Mesendoderm (in vitro differentiated cells): ENCODE measurements around the gene PMPCB.
"Not testable (repeated sequence)": the region's sequence is repeated elsewhere in the genome, so short reads cannot be mapped to it uniquely, and the experiment has no call there.

Experiments used
- DNase-seq: peaks from one replicate; pipeline ENCODE4 v3.0.0; 2013
- H2AK5ac ChIP-seq: 2 replicates; pipeline ENCODE4 v1.6.1; 2013; ENCODE audit warnings: low read length, inconsistent platforms
- H2BK120ac ChIP-seq: 2 replicates; pipeline ENCODE4 v1.6.1; 2013; ENCODE audit warnings: low read depth, mild to moderate bottlenecking, low read length, moderate library complexity, mixed read lengths
- H2BK15ac ChIP-seq: replicated peaks from 2 replicates; pipeline ENCODE4 v1.6.1; 2013; ENCODE audit warnings: low read depth, mild to moderate bottlenecking, moderate library complexity
- H2BK5ac ChIP-seq: 2 replicates; pipeline ENCODE4 v1.6.1; 2013; ENCODE audit warnings: low read length, inconsistent platforms
- H3K18ac ChIP-seq: 2 replicates; pipeline ENCODE4 v1.6.1; 2013; ENCODE audit warnings: mild to moderate bottlenecking, low read length, mixed read lengths
- H3K23ac ChIP-seq: one replicate; pipeline ENCODE4 v1.6.1; 2013; ENCODE audit warnings: low read length
- H3K27ac ChIP-seq: 2 replicates; pipeline ENCODE4 v1.5.1; 2013; ENCODE audit warnings: low read depth, mild to moderate bottlenecking, inconsistent platforms, low read length, moderate library complexity
- H3K27me3 ChIP-seq: 2 replicates; pipeline ENCODE4 v1.6.1; 2013; ENCODE audit warnings: low read length, control low read depth, mild to moderate bottlenecking, inconsistent platforms; ENCODE audit not compliant: insufficient read depth, poor library complexity
- H3K36me3 ChIP-seq: 2 replicates; pipeline ENCODE4 v1.6.1; 2013; ENCODE audit warnings: low read length, inconsistent platforms; ENCODE audit not compliant: control insufficient read depth, insufficient read depth
- H3K4ac ChIP-seq: one replicate; pipeline ENCODE4 v1.6.1; 2013; ENCODE audit warnings: low read depth, mild to moderate bottlenecking, low read length, moderate library complexity
- H3K4me1 ChIP-seq: 2 replicates; pipeline ENCODE4 v1.6.1; 2013; ENCODE audit warnings: low read depth, low read length, inconsistent platforms; ENCODE audit not compliant: control insufficient read depth
- H3K4me2 ChIP-seq: 2 replicates; pipeline ENCODE4 v1.6.1; 2013; ENCODE audit warnings: low read length
- H3K4me3 ChIP-seq: 2 replicates; pipeline ENCODE4 v1.5.1; 2013; ENCODE audit warnings: mild to moderate bottlenecking, low read length
- H3K56ac ChIP-seq: one replicate; pipeline ENCODE4 v1.6.1; 2013; ENCODE audit warnings: low read length
- H3K79me1 ChIP-seq: 2 replicates; pipeline ENCODE4 v1.6.1; 2013; ENCODE audit warnings: low read length, inconsistent platforms
- H3K79me2 ChIP-seq: 2 replicates; pipeline ENCODE4 v1.6.1; 2013; ENCODE audit warnings: mild to moderate bottlenecking, low read length; ENCODE audit not compliant: control insufficient read depth, insufficient read depth
- H3K9ac ChIP-seq: 2 replicates; pipeline ENCODE4 v1.6.1; 2013; ENCODE audit warnings: low read length, inconsistent platforms
- H4K5ac ChIP-seq: one replicate; pipeline ENCODE4 v1.6.1; 2013; ENCODE audit warnings: low read length
- H4K8ac ChIP-seq: one replicate; pipeline ENCODE4 v1.6.1; 2013; ENCODE audit warnings: low read depth, mild to moderate bottlenecking, control low read depth, low read length, moderate library complexity
- WGBS: extraction: QIAGEN DNeasy Blood & Tissue Kit; methylation state at CpG from one replicate; pipeline ENCODE4 v1.1.7; 2013; ENCODE audit warnings: low lambda C conversion rate, missing lambda C conversion rate; ENCODE audit not compliant: insufficient coverage; ENCODE audit errors: extremely low coverage; 5-methylcytosine and 5-hydroxymethylcytosine counted together

The PMPCB gene

DNA sequence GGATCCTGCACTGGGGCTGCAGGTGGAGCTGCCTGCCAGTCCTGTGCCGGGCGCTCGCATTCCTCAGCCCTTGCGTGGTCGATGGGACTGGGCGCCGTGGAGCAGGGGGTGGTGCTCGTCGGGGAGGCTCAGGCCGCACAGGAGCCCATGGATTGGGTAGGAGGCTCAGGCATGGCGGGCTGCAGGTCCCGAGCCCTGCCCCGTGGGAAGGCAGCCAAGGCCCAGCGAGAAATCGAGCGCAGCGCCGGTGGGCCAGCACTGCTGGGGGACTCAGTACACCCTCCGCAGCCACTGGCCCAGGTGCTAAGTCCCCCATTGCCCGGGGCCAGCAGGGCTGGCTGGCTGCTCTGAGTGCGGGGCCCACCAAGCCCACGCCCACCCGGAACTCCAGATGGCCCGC is 22.4 kb upstream of the PMPCB start:
- H4K5ac ChIP-seq, H3K9ac ChIP-seq, H3K4me2 ChIP-seq, H3K4ac ChIP-seq, H3K79me2 ChIP-seq, H3K23ac ChIP-seq, H3K4me3 ChIP-seq, H3K79me1 ChIP-seq, H2AK5ac ChIP-seq, H2BK120ac ChIP-seq, DNase-seq, H2BK15ac ChIP-seq, H3K56ac ChIP-seq, H3K27me3 ChIP-seq, H4K8ac ChIP-seq, H3K27ac ChIP-seq, H3K4me1 ChIP-seq, H3K18ac ChIP-seq, H3K36me3 ChIP-seq, H2BK5ac ChIP-seq: not testable (repeated sequence)
- no CpG with 5 or more reads among the region's 24 CpGs for WGBS

DNA sequence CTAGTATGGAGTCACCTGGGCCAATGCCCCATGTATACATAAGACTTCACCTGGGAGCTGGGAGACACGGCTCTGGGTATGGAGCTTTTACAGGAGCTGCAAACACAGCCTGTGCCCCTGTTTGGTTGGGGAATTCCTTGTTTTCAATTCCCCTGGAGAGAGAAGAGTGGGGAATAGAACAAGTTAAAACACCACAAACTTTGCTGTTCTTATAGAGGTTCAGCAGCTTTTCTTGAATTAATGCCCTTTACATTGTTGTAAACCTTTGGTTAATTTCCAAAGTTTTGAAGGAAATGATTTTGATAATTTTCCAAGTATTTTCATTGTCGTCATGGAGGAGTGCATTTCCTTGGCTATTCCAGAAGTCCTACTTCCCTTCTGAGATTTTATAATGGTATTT is 19.0 kb upstream of the PMPCB start:
- not testable (repeated sequence) for H3K79me1 ChIP-seq, H3K4me3 ChIP-seq, H4K5ac ChIP-seq, H2BK5ac ChIP-seq, DNase-seq, H3K4me1 ChIP-seq, H3K23ac ChIP-seq, H3K4me2 ChIP-seq, H3K18ac ChIP-seq, H3K56ac ChIP-seq, H2BK120ac ChIP-seq, H3K9ac ChIP-seq, H3K27ac ChIP-seq, H2BK15ac ChIP-seq, H3K36me3 ChIP-seq, H3K27me3 ChIP-seq, H4K8ac ChIP-seq, H2AK5ac ChIP-seq, H3K4ac ChIP-seq, H3K79me2 ChIP-seq
- no CpG with 5 or more reads among the region's 2 CpGs for WGBS

DNA sequence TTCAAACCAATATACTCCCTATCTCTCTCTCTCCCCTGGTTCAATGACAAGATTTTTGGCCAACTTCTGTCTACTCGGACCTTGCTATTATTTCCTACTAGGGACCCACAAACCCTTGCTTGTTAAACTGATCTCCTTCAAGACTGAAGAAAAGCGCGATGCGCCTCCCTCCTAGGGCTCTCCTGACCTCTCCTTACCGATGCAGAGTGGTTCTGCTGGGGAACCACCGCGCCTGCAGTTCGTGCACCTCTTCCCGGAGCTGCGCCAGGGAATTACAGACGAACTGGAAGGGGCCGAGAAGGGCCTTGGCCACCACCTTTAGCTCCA is 17.6 kb upstream of the PMPCB start:
- H4K5ac ChIP-seq, H3K4me3 ChIP-seq, H3K36me3 ChIP-seq, H2BK120ac ChIP-seq, H3K4me1 ChIP-seq, H3K23ac ChIP-seq, H3K4ac ChIP-seq, H3K18ac ChIP-seq, H2BK15ac ChIP-seq, H3K27ac ChIP-seq, H4K8ac ChIP-seq, H2BK5ac ChIP-seq, H2AK5ac ChIP-seq, H3K27me3 ChIP-seq, H3K79me2 ChIP-seq, H3K79me1 ChIP-seq: not testable (repeated sequence)
- no CpG with 5 or more reads among the region's 12 CpGs for WGBS
- DNase-seq = peak; percentile 42
- H3K4me2 ChIP-seq = peak overlapping the region; percentile 23
- peak overlapping the region; percentile 67 for H3K56ac ChIP-seq
- peak overlapping the region; percentile 37 for H3K9ac ChIP-seq

DNA sequence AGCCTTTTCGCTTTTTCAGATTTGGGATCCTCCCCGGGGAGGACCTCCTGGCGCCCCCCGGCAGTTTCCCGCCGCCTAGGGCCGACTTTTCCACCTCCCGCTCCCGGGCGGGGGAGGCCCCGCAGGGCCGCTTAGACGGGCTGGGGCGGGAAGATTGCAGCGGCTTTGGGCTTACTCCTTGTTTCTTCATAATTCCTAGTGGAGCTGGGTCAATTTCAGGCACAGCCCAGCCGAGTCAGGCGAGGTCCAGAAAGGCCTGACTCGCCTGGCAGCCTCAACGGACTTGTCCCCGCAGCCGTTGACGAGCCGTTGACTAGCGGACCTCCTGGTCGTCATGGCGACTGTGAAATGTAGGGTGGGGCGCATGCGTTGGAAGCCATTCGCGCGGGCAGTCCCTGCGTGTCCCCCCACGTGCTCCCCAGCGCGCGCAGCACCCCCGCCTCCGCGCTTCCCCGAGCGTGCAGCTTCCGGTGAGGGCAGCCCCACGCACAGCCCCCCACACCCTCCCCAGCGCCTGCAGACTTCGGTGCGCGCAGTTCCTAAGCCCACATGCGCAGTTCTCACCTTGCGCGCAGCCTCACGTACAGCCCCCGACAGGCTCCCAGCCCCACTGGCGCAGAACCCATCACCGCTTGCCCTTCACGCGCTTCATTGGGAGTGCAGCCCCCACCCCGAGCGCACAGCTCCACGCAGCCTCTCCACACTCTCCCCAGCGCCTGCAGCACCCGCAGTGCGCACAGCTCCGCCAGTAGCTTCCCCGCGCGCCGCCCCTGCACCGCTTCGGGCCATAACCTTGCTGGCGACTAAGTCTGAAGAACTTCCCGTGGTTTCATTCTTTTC is 17.1 kb upstream of the PMPCB start:
- H2BK120ac ChIP-seq, H2AK5ac ChIP-seq, H2BK5ac ChIP-seq, H3K23ac ChIP-seq, H3K4ac ChIP-seq, H3K79me2 ChIP-seq, H2BK15ac ChIP-seq, H4K5ac ChIP-seq, H3K27ac ChIP-seq, H3K4me1 ChIP-seq, H3K18ac ChIP-seq, H3K79me1 ChIP-seq, H3K27me3 ChIP-seq, H4K8ac ChIP-seq, H3K36me3 ChIP-seq: not testable (repeated sequence)
- Histone ChIP-seq H3K4me3 (peak overlapping the region; percentile 16), H3K9ac (peak overlapping the region; percentile 55), H3K4me2 (peak overlapping the region; percentile 61), H3K56ac (peak overlapping the region; percentile 67)
- no CpG with 5 or more reads among the region's 71 CpGs for WGBS
- peak; percentile 66 for DNase-seq

DNA sequence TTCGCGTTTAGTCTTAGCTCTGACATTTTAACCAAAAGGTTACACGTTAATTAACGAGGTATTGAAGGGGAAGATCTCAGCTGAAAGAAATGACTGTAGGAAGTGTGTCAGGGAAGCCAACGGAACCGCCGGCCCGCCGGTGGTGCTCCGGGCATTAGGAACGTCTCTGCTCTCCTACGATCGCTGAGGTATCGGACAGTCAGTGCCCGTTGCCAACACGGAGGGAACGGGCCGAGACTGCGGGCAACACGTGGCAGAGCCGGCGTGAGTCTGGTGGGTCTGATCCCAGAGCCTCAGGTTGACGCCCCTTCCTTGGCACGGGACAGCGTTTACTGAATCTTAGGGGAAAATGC is 16.5 kb upstream of the PMPCB start:
- not testable (repeated sequence) for H3K4ac ChIP-seq, H2BK15ac ChIP-seq, H3K4me1 ChIP-seq, H3K27ac ChIP-seq, H2AK5ac ChIP-seq, H3K79me2 ChIP-seq, H3K18ac ChIP-seq, H2BK120ac ChIP-seq, H2BK5ac ChIP-seq, H3K23ac ChIP-seq, H3K79me1 ChIP-seq, H4K5ac ChIP-seq, H3K27me3 ChIP-seq, H3K36me3 ChIP-seq, H3K4me3 ChIP-seq, H4K8ac ChIP-seq
- H3K4me2 ChIP-seq = peak overlapping the region; percentile 26
- no CpG with 5 or more reads among the region's 25 CpGs for WGBS
- H3K9ac ChIP-seq = peak overlapping the region; percentile 30
- peak overlapping the region; percentile 78 for H3K56ac ChIP-seq
- peak; percentile 15 for DNase-seq

DNA sequence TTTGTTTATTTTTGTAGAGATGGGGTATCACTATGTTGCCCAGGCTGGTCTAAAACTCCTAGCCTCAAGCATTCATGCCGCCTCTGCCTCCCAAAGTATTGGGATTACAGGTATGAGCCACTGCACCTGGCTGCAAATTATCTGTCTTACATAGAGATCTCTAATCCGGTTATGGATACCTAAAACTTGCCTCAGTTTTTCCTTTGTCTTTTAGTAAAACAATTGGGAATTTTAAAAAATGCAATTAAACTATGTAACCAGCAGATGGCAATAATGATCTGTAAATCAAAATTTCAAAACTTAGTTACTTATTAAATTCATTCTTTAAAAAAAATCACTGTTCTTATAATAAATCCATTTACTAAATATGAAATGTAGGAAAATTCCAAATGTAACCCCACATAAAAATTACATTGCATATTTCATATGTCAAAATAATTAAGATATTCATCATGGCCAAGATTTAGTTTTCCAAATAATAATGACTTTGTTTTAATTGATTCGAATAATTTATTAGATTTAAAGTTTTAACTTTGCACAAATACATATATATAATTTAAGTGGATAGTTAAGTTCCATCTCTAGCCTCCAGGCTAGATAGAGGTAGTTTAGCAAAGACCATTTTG is 14.3 kb upstream of the PMPCB start:
- not testable (repeated sequence) for DNase-seq, H2BK5ac ChIP-seq, H4K5ac ChIP-seq, H4K8ac ChIP-seq, H3K23ac ChIP-seq, H2BK15ac ChIP-seq, H2BK120ac ChIP-seq, H3K4ac ChIP-seq, H3K18ac ChIP-seq, H3K79me2 ChIP-seq, H3K4me2 ChIP-seq, H2AK5ac ChIP-seq, H3K56ac ChIP-seq, H3K79me1 ChIP-seq, H3K27me3 ChIP-seq, H3K9ac ChIP-seq, H3K27ac ChIP-seq, H3K4me1 ChIP-seq, H3K36me3 ChIP-seq, H3K4me3 ChIP-seq
- WGBS = no CpG with 5 or more reads among the region's 3 CpGs
